Loucy (cell line): ENCODE measurements around the gene MGMT.

Source experiments
- H2AFZ ChIP-seq: fragments of 200-600 bp; sonication (generic); 2 replicates; pipeline ENCODE4 v1.6.0; 2016; ENCODE audit warnings: antibody characterized with exemption, mild to moderate bottlenecking, low read length, moderate library complexity
- H3F3A ChIP-seq: fragments of 200-600 bp; 2 replicates; pipeline ENCODE4 v1.6.0; 2016; ENCODE audit warnings: antibody characterized with exemption, low read depth, mild to moderate bottlenecking
- H3K27me3 ChIP-seq: fragments of 200-600 bp; sonication (generic); 2 replicates; pipeline ENCODE4 v1.6.1; 2014; ENCODE audit warnings: low read length, mild to moderate bottlenecking; ENCODE audit not compliant: insufficient read depth, poor library complexity, severe bottlenecking
- H3K36me3 ChIP-seq: fragments of 200-600 bp; sonication (generic); 2 replicates; pipeline ENCODE4 v1.6.1; 2016; ENCODE audit warnings: low read length; ENCODE audit not compliant: insufficient read depth
- H3K4me1 ChIP-seq: fragments of 200-600 bp; sonication (generic); 2 replicates; pipeline ENCODE4 v1.5.1; 2014; ENCODE audit warnings: low read length, mild to moderate bottlenecking; ENCODE audit not compliant: insufficient read depth, poor library complexity, severe bottlenecking
- H3K4me2 ChIP-seq: fragments of 200-600 bp; sonication (generic); 2 replicates; pipeline ENCODE4 v1.6.0; 2014; ENCODE audit warnings: antibody characterized with exemption, low read length, low read depth, mild to moderate bottlenecking; ENCODE audit not compliant: poor library complexity, severe bottlenecking
- H3K4me3 ChIP-seq: fragments of 200-600 bp; sonication (generic); 2 replicates; pipeline ENCODE4 v1.5.1; 2014; ENCODE audit warnings: low read length, mild to moderate bottlenecking, mixed read lengths; ENCODE audit not compliant: poor library complexity, severe bottlenecking
- H3K79me2 ChIP-seq: fragments of 200-600 bp; sonication (generic); 2 replicates; pipeline ENCODE4 v1.6.1; 2014; ENCODE audit warnings: low read length; ENCODE audit not compliant: insufficient read depth
- H3K9ac ChIP-seq: fragments of 200-600 bp; sonication (generic); 2 replicates; pipeline ENCODE4 v1.6.0; 2014; ENCODE audit warnings: mild to moderate bottlenecking, low read depth, low read length, moderate library complexity; ENCODE audit not compliant: poor library complexity, severe bottlenecking
- H3K9me2 ChIP-seq: fragments of 200-600 bp; sonication (generic); replicated peaks from 2 replicates; pipeline ENCODE4 v1.6.1; 2016; ENCODE audit warnings: low read depth, low read length, mixed read lengths
- H3K9me3 ChIP-seq: fragments of 200-600 bp; sonication (generic); 2 replicates; pipeline ENCODE4 v1.6.1; 2014; ENCODE audit warnings: mild to moderate bottlenecking, antibody characterized with exemption, low read length, low read depth; ENCODE audit not compliant: insufficient read depth
- H4K20me1 ChIP-seq: fragments of 200-600 bp; sonication (generic); 2 replicates; pipeline ENCODE4 v1.6.0; 2014; ENCODE audit warnings: antibody characterized with exemption, low read length, mild to moderate bottlenecking; ENCODE audit not compliant: insufficient read depth, poor library complexity, severe bottlenecking
- EZH2phosphoT487 ChIP-seq: fragments of 200-600 bp; IDR thresholded peaks from 2 replicates; pipeline ENCODE4 v1.6.1; 2018; ENCODE audit warnings: antibody characterized with exemption, mild to moderate bottlenecking, moderate library complexity, borderline replicate concordance
- TF ChIP-seq, protein P1 (sequence below): fragments of 200-600 bp; sonication (generic); conservative IDR thresholded peaks from 2 replicates; pipeline ENCODE4 v1.5.1; 2014; ENCODE audit warnings: mild to moderate bottlenecking, antibody characterized with exemption, low read length

The MGMT gene

DNA sequence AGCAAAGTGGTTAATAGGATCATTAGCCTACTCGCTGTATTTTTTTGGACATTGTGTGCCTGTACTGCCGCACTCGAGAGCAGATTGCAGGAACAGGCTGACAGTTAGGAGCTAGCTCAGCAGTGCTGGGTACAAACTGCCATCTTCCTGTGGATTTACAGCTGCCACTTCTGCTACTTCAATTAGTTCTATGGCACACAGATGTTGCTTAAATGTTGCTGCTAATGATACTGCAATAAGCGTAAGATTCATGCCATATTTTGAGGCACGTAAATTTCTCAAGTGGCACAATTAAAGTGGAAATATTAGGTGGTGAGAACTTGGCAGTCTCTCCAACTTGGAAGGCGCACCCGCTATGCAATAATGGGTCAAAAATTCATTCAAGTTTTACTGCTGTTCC, 325.1 kb downstream of the MGMT start:
- no peaks in the 10 kb centered on the region for H3K79me2 ChIP-seq
- no peaks in the 10 kb centered on the region for H3K9me3 ChIP-seq
- no peaks in the 10 kb centered on the region for H3F3A ChIP-seq
- TF ChIP-seq, protein P1, sequence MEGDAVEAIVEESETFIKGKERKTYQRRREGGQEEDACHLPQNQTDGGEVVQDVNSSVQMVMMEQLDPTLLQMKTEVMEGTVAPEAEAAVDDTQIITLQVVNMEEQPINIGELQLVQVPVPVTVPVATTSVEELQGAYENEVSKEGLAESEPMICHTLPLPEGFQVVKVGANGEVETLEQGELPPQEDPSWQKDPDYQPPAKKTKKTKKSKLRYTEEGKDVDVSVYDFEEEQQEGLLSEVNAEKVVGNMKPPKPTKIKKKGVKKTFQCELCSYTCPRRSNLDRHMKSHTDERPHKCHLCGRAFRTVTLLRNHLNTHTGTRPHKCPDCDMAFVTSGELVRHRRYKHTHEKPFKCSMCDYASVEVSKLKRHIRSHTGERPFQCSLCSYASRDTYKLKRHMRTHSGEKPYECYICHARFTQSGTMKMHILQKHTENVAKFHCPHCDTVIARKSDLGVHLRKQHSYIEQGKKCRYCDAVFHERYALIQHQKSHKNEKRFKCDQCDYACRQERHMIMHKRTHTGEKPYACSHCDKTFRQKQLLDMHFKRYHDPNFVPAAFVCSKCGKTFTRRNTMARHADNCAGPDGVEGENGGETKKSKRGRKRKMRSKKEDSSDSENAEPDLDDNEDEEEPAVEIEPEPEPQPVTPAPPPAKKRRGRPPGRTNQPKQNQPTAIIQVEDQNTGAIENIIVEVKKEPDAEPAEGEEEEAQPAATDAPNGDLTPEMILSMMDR, result no peak
- TF ChIP-seq EZH2phosphoT487, result no peak
- no peaks in the 10 kb centered on the region for H4K20me1 ChIP-seq
- H3K4me2 ChIP-seq, result no peak overlapping the region
- H3K4me1 ChIP-seq, result no peaks in the 10 kb centered on the region
- H3K4me3 ChIP-seq, result no peak overlapping the region
- H3K9me2 ChIP-seq, result no peaks in the 10 kb centered on the region
- H3K36me3 ChIP-seq, result no peaks in the 10 kb centered on the region
- no peak overlapping the region for H2AFZ ChIP-seq
- H3K9ac ChIP-seq, result no peak overlapping the region
- H3K27me3 ChIP-seq, result no peaks in the 10 kb centered on the region

DNA sequence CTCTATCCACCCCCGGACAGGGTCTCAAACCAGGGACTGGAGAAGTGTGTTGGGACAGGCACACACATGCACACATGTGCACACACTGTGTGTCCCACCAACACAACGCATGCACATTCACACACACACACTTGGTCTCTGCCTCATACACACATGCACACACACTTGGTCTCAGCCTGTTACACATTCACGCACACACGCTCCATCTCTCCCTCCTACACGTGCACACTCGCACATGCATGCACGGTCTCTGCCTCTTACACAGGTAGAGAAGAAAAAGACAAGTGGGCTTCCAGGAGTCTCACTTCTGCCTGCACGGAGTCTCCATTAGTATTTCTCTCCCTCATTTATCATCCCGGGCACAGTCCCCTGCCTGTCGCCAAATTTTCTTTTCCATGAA, 325.8 kb downstream of the MGMT start:
- no peaks in the 10 kb centered on the region for H3K9me2 ChIP-seq
- H3K9ac ChIP-seq, result no peak overlapping the region
- no peaks in the 10 kb centered on the region for H3K27me3 ChIP-seq
- H4K20me1 ChIP-seq, result no peaks in the 10 kb centered on the region
- no peaks in the 10 kb centered on the region for H3K36me3 ChIP-seq
- no peak overlapping the region for H3K4me2 ChIP-seq
- no peaks in the 10 kb centered on the region for H3K9me3 ChIP-seq
- TF ChIP-seq, protein P1, result no peak
- no peak for TF ChIP-seq EZH2phosphoT487
- H3F3A ChIP-seq, result no peaks in the 10 kb centered on the region
- no peak overlapping the region for H3K4me3 ChIP-seq
- H2AFZ ChIP-seq, result no peak overlapping the region
- no peaks in the 10 kb centered on the region for H3K4me1 ChIP-seq
- H3K79me2 ChIP-seq, result no peaks in the 10 kb centered on the region

DNA sequence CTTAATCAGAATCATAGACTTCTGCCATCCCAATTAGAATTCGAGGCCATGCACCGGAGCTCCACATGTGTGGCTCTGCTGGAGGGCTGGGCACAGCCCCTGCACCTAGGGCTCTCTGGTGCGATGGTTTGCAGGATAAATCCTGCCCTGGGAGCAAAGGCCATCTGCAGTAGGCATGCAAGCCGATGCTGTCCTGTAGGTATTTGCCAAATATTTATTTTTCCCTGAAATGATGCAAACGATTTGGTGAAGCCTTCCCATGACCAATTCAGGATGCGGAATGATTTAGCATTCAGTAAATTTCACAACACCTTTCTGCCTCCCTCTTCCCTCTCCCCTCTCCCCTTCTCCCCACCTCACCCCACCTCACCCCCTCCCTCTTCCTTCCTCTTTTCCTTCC, 326.4 kb downstream of the MGMT start:
- no peaks in the 10 kb centered on the region for H3F3A ChIP-seq
- H2AFZ ChIP-seq, result no peak overlapping the region
- H3K79me2 ChIP-seq, result no peaks in the 10 kb centered on the region
- H3K4me1 ChIP-seq, result no peaks in the 10 kb centered on the region
- H3K4me3 ChIP-seq, result no peak overlapping the region
- no peaks in the 10 kb centered on the region for H3K27me3 ChIP-seq
- H3K9me3 ChIP-seq, result no peaks in the 10 kb centered on the region
- H3K4me2 ChIP-seq, result no peak overlapping the region
- no peaks in the 10 kb centered on the region for H3K9me2 ChIP-seq
- TF ChIP-seq, protein P1, result no peak
- TF ChIP-seq EZH2phosphoT487, result no peak
- no peaks in the 10 kb centered on the region for H3K36me3 ChIP-seq
- no peak overlapping the region for H3K9ac ChIP-seq
- no peaks in the 10 kb centered on the region for H4K20me1 ChIP-seq
